Activated CD8-positive, alpha-beta T cell treated with anti-CD3 and anti-CD28 coated beads for 36 hours (primary cell): ENCODE data around the gene C1GALT1C1L. TPM values are rescaled to one million over a fixed set of nuclear protein-coding genes. Genes with fewer than 3 reads are reported as not detected.

Source experiments
- ATAC-seq: fragments of 200-7000 bp; cut with Tn5 transposase; one replicate; pipeline ENCODE4 v1.10.0; 2021; ENCODE audit warnings: mild to moderate bottlenecking, moderate library complexity
- CTCF ChIA-PET: fragments of 350-600 bp; sonication (Branson Sonifier 250); formaldehyde crosslinking; loops from one replicate; lab custom pipeline; 2021; ENCODE audit warnings: antibody characterized with exemption; lab: Charles Lee
- POLR2A ChIA-PET: fragments of 350-600 bp; sonication (Branson Sonifier 250); formaldehyde crosslinking; loops from one replicate; lab custom pipeline; 2021; ENCODE audit warnings: antibody characterized with exemption; lab: Charles Lee
- DNase-seq: peaks from one replicate; pipeline ENCODE4 v3.0.0-alpha.2; 2020
- H3K27ac Mint-ChIP-seq: one replicate; pipeline ENCODE4 v1.8.0; 2021; ENCODE audit warnings: mild to moderate bottlenecking, mixed read lengths
- H3K27me3 Mint-ChIP-seq: one replicate; pipeline ENCODE4 v1.8.0; 2021; ENCODE audit warnings: mixed read lengths
- H3K36me3 Mint-ChIP-seq: one replicate; pipeline ENCODE4 v1.8.0; 2021; ENCODE audit warnings: low read depth, mixed read lengths
- H3K4me1 Mint-ChIP-seq: one replicate; pipeline ENCODE4 v1.8.0; 2021; ENCODE audit warnings: low read depth, mixed read lengths
- H3K4me3 Mint-ChIP-seq: one replicate; pipeline ENCODE4 v1.8.0; 2021; ENCODE audit warnings: mild to moderate bottlenecking, moderate library complexity, mixed read lengths
- H3K9me3 Mint-ChIP-seq: one replicate; pipeline ENCODE4 v1.8.0; 2021; ENCODE audit warnings: mixed read lengths
- intact Hi-C: fragments of 100-400 bp; cut with micrococcal nuclease; formaldehyde crosslinking; loops from one replicate; pipeline ENCODE4 v1.10.0; 2022
- total RNA-seq, 2 experiments: library from RNA; stranded (reverse); gene quantifications; one replicate each; pipeline ENCODE4 v1.2.3, GENCODE V29; 2021
- TF ChIP-seq, protein P1 (sequence below): fragments of 200-600 bp; IDR thresholded peaks from one replicate; pipeline ENCODE4 v1.8.0; 2022; ENCODE audit warnings: antibody characterized with exemption, mild to moderate bottlenecking

Gene C1GALT1C1L
- total RNA-seq, 2 experiments from 2014 or later, result 0.36 TPM; not detected in 1

DNA sequence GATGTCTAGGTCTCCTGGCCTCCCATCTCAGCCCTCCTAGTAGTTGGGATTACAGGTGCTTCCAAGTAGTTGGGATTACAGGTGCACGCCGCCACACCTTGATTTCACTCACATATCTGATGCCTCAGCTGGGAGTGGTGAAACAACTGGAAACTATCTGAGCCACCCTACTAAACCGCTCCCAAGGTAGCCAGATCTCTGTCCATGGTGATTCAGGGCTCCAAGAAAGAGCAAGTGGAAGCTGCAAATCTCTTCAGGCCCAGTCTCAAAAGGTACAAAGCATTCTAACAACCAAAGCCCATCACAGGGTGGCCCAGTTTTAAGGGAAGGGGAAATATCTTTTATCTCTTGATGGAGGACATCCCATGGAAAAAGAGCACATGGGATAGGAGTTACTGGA is 19.0 kb downstream of the C1GALT1C1L start:
- Mint-ChIP-seq H3K4me1 (no peaks in the 10 kb centered on the region), H3K27me3 (peaks cover 10% of the 10 kb centered on the region), H3K9me3 (no peaks in the 10 kb centered on the region), H3K4me3 (no peak overlapping the region), H3K36me3 (no peaks in the 10 kb centered on the region), H3K27ac (no peak overlapping the region)
- TF ChIP-seq, protein P1, sequence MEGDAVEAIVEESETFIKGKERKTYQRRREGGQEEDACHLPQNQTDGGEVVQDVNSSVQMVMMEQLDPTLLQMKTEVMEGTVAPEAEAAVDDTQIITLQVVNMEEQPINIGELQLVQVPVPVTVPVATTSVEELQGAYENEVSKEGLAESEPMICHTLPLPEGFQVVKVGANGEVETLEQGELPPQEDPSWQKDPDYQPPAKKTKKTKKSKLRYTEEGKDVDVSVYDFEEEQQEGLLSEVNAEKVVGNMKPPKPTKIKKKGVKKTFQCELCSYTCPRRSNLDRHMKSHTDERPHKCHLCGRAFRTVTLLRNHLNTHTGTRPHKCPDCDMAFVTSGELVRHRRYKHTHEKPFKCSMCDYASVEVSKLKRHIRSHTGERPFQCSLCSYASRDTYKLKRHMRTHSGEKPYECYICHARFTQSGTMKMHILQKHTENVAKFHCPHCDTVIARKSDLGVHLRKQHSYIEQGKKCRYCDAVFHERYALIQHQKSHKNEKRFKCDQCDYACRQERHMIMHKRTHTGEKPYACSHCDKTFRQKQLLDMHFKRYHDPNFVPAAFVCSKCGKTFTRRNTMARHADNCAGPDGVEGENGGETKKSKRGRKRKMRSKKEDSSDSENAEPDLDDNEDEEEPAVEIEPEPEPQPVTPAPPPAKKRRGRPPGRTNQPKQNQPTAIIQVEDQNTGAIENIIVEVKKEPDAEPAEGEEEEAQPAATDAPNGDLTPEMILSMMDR, result no peak
- intact Hi-C loops, result no loop called here
- CTCF ChIA-PET, result interaction anchor here (0.6 kb wide), 1 partner anchor 51 kb away, joined by 5 read pairs; no protein-coding TSS in a partner anchor
- POLR2A ChIA-PET, result no interaction called here
- DNase-seq (no peak), ATAC-seq (no peak)

DNA sequence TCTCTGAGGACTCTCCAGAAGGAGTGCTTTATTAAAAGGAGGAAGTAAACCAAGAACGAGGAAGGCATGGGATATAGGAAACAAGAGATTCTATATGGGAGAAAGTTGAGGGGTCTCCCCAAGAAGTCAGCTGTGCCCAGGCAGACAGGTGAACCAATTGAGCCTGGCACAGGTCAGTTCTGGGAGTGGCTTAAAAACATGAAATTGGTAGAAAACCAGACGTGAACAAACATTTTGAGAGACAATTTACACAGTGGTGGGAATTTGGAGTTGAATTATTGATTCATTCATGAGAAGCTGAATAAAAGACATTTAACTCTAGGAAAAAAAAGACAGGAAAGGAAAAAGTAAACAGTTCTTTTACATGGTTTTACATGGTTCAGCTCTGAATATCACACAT is 22.7 kb downstream of the C1GALT1C1L start:
- H3K9me3 Mint-ChIP-seq, result no peaks in the 10 kb centered on the region
- no peaks in the 10 kb centered on the region for H3K4me1 Mint-ChIP-seq
- DNase-seq (no peak), ATAC-seq (no peak)
- POLR2A ChIA-PET, result no interaction called here
- no peaks in the 10 kb centered on the region for H3K36me3 Mint-ChIP-seq
- CTCF ChIA-PET, result no interaction called here
- no peak overlapping the region for H3K4me3 Mint-ChIP-seq
- no peak overlapping the region for H3K27ac Mint-ChIP-seq
- intact Hi-C loops, result no loop called here
- TF ChIP-seq, protein P1, result no peak
- peaks cover 10% of the 10 kb centered on the region for H3K27me3 Mint-ChIP-seq

DNA sequence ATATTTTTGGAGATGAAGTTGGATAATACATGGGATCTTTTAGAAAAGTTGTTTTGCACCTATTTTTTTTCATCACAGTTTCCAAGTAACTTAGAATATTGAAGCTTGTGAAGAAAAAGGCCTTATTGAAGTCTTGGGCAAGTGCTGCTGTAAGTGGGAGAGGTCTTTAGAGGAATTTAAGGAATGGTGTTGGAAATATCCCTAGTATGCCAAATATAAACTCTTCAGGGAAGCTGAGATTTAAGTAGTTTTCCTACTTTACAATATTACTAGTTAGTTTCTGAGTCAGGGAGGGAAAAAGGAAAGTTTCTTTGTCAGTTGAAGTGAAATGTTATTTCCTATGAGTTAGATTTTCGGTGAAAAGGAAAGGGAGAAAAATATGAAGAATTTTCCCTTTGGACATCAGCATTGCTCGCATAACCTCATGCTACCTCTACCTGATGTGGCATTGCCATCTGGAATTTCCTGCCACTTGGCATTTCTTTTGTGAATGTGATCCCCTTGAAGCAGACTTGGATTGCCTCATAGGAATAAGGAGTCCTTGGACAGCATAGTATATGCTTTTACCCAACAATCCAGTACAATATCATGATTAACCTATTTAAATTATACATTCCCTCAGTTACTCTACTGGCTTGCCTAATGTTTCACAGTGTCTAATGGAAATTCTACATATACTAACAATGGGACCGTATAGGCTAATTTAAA is 27.1 kb downstream of the C1GALT1C1L start:
- H3K27ac Mint-ChIP-seq, result no peak overlapping the region
- peaks cover 8% of the 10 kb centered on the region for H3K27me3 Mint-ChIP-seq
- no peaks in the 10 kb centered on the region for H3K9me3 Mint-ChIP-seq
- no peaks in the 10 kb centered on the region for H3K4me1 Mint-ChIP-seq
- H3K4me3 Mint-ChIP-seq, result no peak overlapping the region
- no peaks in the 10 kb centered on the region for H3K36me3 Mint-ChIP-seq
- CTCF ChIA-PET, result no interaction called here
- intact Hi-C loops, result no loop called here
- ATAC-seq, result no peak
- POLR2A ChIA-PET, result no interaction called here
- TF ChIP-seq, protein P1, result no peak
- DNase-seq, result no peak

DNA sequence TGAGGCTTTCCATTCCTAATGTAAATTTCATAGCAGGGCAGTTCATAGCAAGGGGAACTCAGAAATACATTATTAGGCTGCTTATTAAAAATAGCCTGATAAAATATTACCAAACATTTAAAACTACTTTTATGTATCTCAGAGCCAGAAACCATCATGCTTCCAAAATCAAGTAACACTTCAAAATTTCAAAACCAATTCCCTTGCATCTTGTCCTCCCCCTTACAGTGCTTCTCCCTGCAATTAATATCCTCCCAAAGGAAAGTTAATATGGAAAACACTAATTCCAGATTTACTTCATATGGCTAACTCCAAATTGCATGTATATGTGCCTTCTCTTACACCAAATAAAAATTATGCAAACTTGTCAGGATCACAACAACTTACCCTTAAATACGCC is 32.5 kb downstream of the C1GALT1C1L start:
- ChIA-PET POLR2A (no interaction called here), CTCF (no interaction called here)
- Mint-ChIP-seq H3K27me3 (peaks cover 5% of the 10 kb centered on the region), H3K4me1 (no peaks in the 10 kb centered on the region), H3K4me3 (no peak overlapping the region), H3K27ac (no peak overlapping the region), H3K9me3 (peaks cover 7% of the 10 kb centered on the region), H3K36me3 (no peaks in the 10 kb centered on the region)
- TF ChIP-seq, protein P1, result no peak
- ATAC-seq (no peak), DNase-seq (no peak)
- intact Hi-C loops, result no loop called here

DNA sequence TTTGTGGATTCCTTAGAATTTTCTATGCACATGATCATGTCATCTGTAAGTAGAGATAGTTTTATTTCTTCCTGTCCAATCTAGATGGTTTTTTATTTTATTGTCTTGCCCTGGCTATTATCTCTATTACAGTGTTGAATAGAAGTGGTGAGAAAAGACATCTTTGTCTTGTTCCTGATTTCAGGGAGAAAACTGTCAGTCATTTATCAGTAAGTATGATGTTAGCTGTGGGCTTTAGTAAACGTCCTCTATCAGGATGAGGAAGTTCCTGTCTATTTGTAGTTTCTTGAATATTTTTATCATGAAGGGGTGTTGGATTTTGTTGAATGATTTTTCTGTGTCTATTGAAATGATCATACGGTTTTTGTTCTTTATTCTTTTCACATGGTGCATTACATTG is 33.9 kb downstream of the C1GALT1C1L start:
- Mint-ChIP-seq H3K4me1 (peaks cover 3% of the 10 kb centered on the region), H3K27ac (no peak overlapping the region), H3K27me3 (peaks cover 11% of the 10 kb centered on the region), H3K9me3 (peaks cover 7% of the 10 kb centered on the region), H3K4me3 (no peak overlapping the region), H3K36me3 (no peaks in the 10 kb centered on the region)
- intact Hi-C loops, result no loop called here
- no peak for ATAC-seq
- TF ChIP-seq, protein P1, result no peak
- ChIA-PET CTCF (no interaction called here), POLR2A (no interaction called here)
- DNase-seq, result no peak
